GM18508 (cell line): ENCODE results near the gene JPH3.

Experiments
- ATAC-seq: cut with Tn5 transposase; IDR thresholded peaks from one replicate; pipeline ENCODE4 v1.9.1; 2021; ENCODE audit warnings: moderate number of reproducible peaks; ENCODE audit not compliant: insufficient read depth, unreplicated experiment

Gene JPH3

DNA sequence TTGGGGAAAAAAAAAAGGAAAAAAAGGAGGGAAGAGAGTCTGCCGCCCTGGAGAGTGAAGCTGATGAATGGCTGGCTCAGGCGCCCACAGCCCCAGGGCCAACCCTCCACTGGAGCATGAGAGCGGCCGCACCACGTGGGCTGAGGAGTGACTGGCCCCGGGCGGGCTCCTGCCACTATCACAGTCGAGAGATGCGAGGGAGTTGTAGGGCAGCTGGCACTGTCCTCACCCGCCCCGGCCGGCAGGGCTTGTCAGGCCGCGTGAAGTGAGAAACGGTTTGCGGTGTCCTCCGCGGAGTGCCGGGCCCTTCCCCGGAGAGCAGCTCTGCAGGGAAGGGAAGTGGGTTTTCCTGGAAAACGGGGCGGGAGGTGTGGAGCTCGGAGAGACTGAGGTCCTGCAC lies 45.9 kb downstream of the JPH3 start:
- no peak for ATAC-seq

- ATAC-seq: no peak
Observed at GRCh38 chr16:87648698-87649487, 46.6 kb downstream of the JPH3 start.

- ATAC-seq: no peak
Observed at GRCh38 chr16:87652386-87652785, 50.1 kb downstream of the JPH3 start.

- no peak for ATAC-seq
Observed at GRCh38 chr16:87652799-87653198, 50.5 kb downstream of the JPH3 start.

GRCh38 chr16:87653234-87653633 lies 50.9 kb downstream of the JPH3 start:
- ATAC-seq: no peak

DNA sequence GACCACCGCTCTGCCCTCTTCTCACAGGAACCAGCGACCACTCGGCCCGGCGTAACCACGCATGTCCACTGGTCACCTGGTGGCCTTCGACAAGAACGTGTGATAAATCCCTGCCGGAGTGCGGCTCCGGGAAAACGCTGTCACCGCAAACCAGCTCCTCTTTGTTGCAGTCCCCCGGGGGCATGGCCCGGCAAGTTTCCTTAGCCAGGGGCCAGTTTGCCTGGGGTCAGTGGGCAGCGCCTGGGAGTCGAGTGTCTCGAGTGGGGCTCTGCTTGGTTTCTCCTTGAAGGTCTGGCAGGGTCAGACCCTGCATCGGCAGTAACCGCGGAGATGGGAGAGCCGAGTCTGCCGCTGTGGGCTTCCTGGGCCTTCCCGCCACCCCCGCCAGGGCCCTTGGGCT lies 52.5 kb downstream of the JPH3 start:
- ATAC-seq: no peak

- ATAC-seq: no peak
Observed at GRCh38 chr16:87656328-87656727, 54.0 kb downstream of the JPH3 start.

GRCh38 chr16:87657621-87658192 lies 55.4 kb downstream of the JPH3 start:
- no peak for ATAC-seq

- no peak for ATAC-seq
Observed at GRCh38 chr16:87658564-87659225, 56.4 kb downstream of the JPH3 start.

DNA sequence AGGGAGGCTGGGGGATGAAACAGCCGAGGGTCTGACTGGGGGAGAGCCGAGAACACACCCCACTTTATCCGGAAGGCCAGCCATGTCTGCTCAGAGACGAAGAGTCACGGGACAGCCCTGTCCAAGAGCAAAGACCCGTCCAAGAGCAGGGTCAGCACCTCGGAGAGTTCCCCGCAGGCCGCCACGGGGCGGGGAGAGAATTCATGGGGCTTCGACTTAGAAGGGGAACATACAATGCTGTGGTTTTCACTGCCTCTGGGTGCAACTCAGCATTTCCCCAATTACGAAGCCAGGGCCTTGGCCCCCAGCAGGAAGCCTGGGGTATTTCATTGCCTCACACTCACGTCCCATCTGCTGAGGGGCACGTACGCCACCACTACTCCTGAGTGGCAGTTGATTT lies 59.3 kb downstream of the JPH3 start:
- no peak for ATAC-seq

GRCh38 chr16:87662254-87663204 lies 60.2 kb downstream of the JPH3 start:
- no peak for ATAC-seq

DNA sequence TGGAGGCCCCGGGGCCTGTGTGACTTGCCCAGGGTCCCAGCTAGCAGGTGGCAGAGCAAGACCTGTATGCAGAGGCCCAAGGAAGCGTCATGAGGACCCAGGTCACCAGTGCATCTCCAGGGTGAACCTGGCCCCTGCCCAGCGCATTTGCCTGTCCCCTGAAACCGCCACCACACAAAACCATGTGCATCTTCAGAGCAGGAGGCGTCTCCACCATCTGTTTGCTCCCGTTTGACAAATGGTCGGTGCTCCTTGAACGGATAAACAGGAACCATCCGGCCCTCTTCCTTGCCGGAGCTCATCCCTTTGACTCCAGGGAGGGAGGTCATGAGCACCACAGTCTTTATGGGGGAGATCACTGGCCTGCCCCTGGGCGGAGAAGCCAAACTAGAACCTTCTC lies 62.5 kb downstream of the JPH3 start:
- ATAC-seq: no peak

- no peak for ATAC-seq
Observed at GRCh38 chr16:87665193-87665592, 62.9 kb downstream of the JPH3 start.

DNA sequence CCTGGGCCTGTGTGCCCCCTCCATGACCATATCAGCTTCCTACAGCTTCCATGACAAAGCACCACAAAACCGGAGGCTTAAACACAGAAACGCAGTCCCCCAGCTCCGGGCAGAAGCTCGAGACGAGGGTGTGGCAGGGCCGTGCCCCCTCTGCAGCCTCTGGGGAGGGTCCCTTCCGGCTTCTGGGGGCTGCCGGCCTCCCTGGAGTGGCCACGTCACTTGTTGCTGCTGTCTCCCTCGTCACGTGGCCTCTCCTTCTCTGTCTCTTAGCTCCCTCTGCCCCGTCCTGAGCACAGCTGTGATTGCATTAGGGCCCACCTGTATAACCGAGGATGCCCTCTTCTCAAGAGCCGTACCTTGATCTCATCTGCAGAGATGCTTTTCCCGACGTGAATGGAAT lies 64.6 kb downstream of the JPH3 start:
- ATAC-seq: no peak

GRCh38 chr16:87667443-87667842 lies 65.1 kb downstream of the JPH3 start:
- no peak for ATAC-seq

- ATAC-seq: no peak
Observed at GRCh38 chr16:87667946-87668345, 65.6 kb downstream of the JPH3 start.

DNA sequence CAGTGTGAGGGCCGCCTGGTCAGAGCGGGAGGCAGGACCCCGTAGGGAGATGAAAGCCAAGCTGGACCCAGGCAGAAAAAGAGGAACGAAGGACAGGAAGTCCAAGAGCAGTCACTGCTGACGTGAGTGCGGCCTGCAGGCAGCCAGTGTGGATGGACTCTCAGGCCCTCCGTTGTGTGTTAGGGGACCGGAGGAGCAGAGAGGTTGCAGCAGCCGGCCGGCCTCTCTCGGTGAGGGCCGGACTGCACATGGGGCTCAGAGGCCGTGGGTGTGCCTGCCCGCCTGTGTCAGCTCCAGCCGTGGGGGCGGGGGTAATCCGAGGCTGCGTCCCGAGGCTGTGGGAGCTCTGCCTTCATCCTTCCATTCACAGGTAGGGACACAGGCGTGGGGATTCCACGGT lies 67.4 kb downstream of the JPH3 start:
- ATAC-seq: no peak

DNA sequence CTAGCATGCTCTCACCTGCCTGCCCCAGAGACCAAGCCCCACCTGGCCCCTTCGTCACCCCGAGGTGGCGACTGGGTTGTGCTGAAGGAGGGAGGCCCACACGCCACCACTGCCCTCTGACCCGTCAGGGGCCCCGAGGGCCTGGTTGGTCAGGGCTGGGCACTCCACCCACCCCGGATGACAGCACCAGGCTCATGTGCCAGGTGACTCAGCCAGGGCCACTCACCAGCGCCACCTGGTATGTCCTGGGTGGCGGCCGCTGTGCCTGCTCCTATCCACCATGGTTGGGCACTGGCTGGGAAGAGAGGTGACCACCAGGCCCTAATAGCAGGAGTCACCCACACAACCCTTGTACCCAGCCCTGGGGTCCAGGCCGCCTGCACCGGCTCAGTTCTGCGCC lies 68.9 kb downstream of the JPH3 start:
- no peak for ATAC-seq

GRCh38 chr16:87671715-87672270 lies 69.5 kb downstream of the JPH3 start:
- ATAC-seq: no peak

- ATAC-seq: no peak
Observed at GRCh38 chr16:87674419-87674818, 72.1 kb downstream of the JPH3 start.
